Epithelial cell of esophagus (primary cell): Measurements from ENCODE around the gene TLX1.

Experiments
- DNase-seq: peaks from one replicate; pipeline ENCODE4 v3.0.0; 2010; ENCODE audit warnings: low read depth
- H3K4me3 ChIP-seq: 2 replicates; pipeline ENCODE4 v1.5.1; 2011; ENCODE audit warnings: mild to moderate bottlenecking, low read length, control low read depth
- CTCF ChIP-seq: IDR thresholded peaks from 2 replicates; pipeline ENCODE4 v1.5.1; 2011; ENCODE audit warnings: low read depth, mild to moderate bottlenecking, low read length, control low read depth, inconsistent platforms; ENCODE audit not compliant: insufficient read depth; ENCODE audit errors: missing control alignments

The TLX1 gene

DNA sequence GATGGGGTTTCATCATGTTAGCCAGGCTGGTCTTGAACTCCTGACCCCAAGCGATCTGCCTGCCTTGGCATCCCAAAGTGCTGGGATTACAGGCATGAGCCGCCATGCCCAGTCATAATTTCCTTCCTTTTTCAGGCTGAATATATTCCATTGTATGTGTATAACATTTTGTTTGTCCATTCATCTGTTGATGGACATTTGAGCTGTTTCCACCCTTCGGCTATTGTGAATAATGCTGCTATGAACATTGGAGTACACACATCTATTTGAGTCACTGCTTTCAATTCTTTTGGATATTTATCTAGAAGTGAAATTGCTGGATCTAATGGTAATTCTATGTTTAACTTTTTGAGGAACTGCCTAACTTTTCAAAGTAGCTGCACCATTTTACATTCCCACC is 34.6 kb downstream of the TLX1 start:
- H3K4me3 ChIP-seq, result no peak overlapping the region
- peak; percentile 44 for DNase-seq
- no peak for TF ChIP-seq CTCF

DNA sequence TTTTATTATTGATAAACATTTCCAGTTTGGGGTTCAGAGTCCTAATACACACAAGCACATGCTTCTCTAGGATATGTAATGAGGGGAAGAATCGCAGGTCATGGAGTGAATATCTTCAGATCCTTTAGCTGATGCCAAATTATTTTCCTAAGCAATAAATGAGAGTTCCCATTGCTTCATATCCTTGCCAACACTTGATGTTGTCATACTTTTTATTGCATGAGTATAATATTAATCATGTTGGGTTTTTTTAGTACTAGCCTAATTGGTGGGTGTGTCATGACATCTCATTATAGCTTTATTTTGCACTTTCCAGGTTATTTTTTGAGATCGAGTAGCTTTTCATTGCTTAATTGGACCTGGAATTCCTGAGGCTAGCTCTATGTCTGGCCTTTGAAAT is 35.3 kb downstream of the TLX1 start:
- H3K4me3 ChIP-seq, result no peak overlapping the region
- DNase-seq, result no peak
- TF ChIP-seq CTCF, result no peak

- no peak for DNase-seq
- TF ChIP-seq CTCF, result no peak
These were observed 41.6 kb downstream of the TLX1 start for GRCh38 chr10:101172741-101173140.

DNA sequence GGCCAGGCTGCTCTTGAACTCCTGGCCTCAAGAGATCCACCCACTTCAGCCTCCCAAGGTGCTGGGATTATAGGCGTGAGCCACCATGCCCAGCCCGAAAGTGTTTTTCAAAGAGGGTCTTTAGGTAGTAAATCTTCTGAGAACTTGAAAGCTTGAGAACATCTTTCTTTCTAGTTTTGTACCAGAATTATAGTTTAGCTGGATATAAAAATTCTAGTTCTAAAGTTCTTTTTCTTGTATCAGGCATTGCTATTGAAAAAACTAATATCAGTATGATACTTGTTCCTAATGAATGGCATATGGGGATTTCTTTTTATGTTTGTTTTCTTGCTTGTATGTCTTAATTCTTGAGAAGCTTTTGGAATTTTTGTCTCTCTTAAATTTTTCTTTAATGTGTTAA is 43.2 kb downstream of the TLX1 start:
- DNase-seq, result no peak
- no peak for TF ChIP-seq CTCF
- H3K4me3 ChIP-seq, result no peak overlapping the region

More at GRCh38 chr10:101172741-101173140, 41.6 kb downstream of the TLX1 start:
- no peak overlapping the region for H3K4me3 ChIP-seq

GRCh38 chr10:101176577-101176976 is 45.5 kb downstream of the TLX1 start:
- no peak for TF ChIP-seq CTCF
- H3K4me3 ChIP-seq, result no peak overlapping the region
- DNase-seq, result no peak

GRCh38 chr10:101182936-101183335 is 51.8 kb downstream of the TLX1 start:
- DNase-seq, result no peak
- no peak overlapping the region for H3K4me3 ChIP-seq
- TF ChIP-seq CTCF, result no peak

- no peak overlapping the region for H3K4me3 ChIP-seq
- no peak for TF ChIP-seq CTCF
- no peak for DNase-seq
These were observed 52.5 kb downstream of the TLX1 start for GRCh38 chr10:101183458-101184183.
